ENCODE data around the gene PICALM.

GRCh38 chr11:86050196-86050709, 18.6 kb downstream of the PICALM start:
- TF ChIP-seq CTCF (IDR thresholded peaks at IDR 0.05) (no peak), POLR2A (IDR thresholded peaks at IDR 0.05; ENCODE audit: low read length) (no peak), HDAC2 (IDR thresholded peaks at IDR 0.05) (no peak)

Measured in A549 (cell line).